HepG2 (cell line): ENCODE data around the gene COPS7A.

ENCODE experiments used
- CCAR2 ChIP-seq: fragments of 200-400 bp; formaldehyde crosslinking; optimal IDR thresholded peaks from 2 replicates; pipeline ENCODE3; 2018; ENCODE audit warnings: low read depth, mild to moderate bottlenecking, low read length, moderate library complexity
- GABPA ChIP-seq, 2 experiments: IDR thresholded peaks; 2 replicates each; pipeline ENCODE4 v1.6.1; 2011 to 2016; ENCODE audit warnings: low read depth in 2 of 2, low read length in 1 of 2, missing biosample characterization in 1 of 2, missing genetic modification characterization in 1 of 2
- KDM1A ChIP-seq: IDR thresholded peaks from 2 replicates; pipeline ENCODE4 v1.6.1; 2016; ENCODE audit warnings: missing compliant biosample characterization
- KDM6A ChIP-seq: IDR thresholded peaks from 2 replicates; pipeline ENCODE4 v1.6.1; 2016; ENCODE audit warnings: low read depth
- MAFK ChIP-seq, 2 experiments: IDR thresholded peaks in 1 of 2; conservative IDR thresholded peaks in 1 of 2; 2 replicates each; pipeline ENCODE4 v1.6.1; 2011; ENCODE audit warnings: improper control_type of control experiment in 2 of 2, low read length in 2 of 2
- NFYB ChIP-seq: sonication (generic); formaldehyde crosslinking; IDR thresholded peaks from 2 replicates; pipeline ENCODE4 v1.4.0; 2020; ENCODE audit warnings: missing genetic modification reagents
- POLR2AphosphoS5 ChIP-seq: IDR thresholded peaks from 2 replicates; pipeline ENCODE4 v1.6.1; 2012; ENCODE audit warnings: low read depth, low read length
- SP2 ChIP-seq: sonication (generic); formaldehyde crosslinking; IDR thresholded peaks from 2 replicates; pipeline ENCODE4 v1.5.1; 2020; ENCODE audit warnings: mild to moderate bottlenecking, missing genetic modification reagents
- SRF ChIP-seq: IDR thresholded peaks from 2 replicates; pipeline ENCODE4 v1.6.1; 2011; ENCODE audit warnings: mild to moderate bottlenecking, low read depth, low read length, moderate library complexity
- ZNF264 ChIP-seq: sonication (generic); formaldehyde crosslinking; IDR thresholded peaks from 2 replicates; pipeline ENCODE4 v1.4.0; 2020; ENCODE audit warnings: missing genetic modification reagents
- ZNF510 ChIP-seq: sonication (generic); formaldehyde crosslinking; IDR thresholded peaks from 2 replicates; pipeline ENCODE4 v1.4.0; 2020; ENCODE audit warnings: low read depth, mild to moderate bottlenecking, missing genetic modification reagents
- ZNF564 ChIP-seq: sonication (generic); formaldehyde crosslinking; IDR thresholded peaks from 2 replicates; pipeline ENCODE4 v1.8.1; 2023; ENCODE audit warnings: mild to moderate bottlenecking, missing genetic modification reagents
- TF ChIP-seq, protein P1 (sequence below): sonication (generic); formaldehyde crosslinking; IDR thresholded peaks from 2 replicates; pipeline ENCODE4 v1.5.0; 2020; ENCODE audit warnings: mild to moderate bottlenecking, missing genetic modification reagents, moderate library complexity

DNA sequence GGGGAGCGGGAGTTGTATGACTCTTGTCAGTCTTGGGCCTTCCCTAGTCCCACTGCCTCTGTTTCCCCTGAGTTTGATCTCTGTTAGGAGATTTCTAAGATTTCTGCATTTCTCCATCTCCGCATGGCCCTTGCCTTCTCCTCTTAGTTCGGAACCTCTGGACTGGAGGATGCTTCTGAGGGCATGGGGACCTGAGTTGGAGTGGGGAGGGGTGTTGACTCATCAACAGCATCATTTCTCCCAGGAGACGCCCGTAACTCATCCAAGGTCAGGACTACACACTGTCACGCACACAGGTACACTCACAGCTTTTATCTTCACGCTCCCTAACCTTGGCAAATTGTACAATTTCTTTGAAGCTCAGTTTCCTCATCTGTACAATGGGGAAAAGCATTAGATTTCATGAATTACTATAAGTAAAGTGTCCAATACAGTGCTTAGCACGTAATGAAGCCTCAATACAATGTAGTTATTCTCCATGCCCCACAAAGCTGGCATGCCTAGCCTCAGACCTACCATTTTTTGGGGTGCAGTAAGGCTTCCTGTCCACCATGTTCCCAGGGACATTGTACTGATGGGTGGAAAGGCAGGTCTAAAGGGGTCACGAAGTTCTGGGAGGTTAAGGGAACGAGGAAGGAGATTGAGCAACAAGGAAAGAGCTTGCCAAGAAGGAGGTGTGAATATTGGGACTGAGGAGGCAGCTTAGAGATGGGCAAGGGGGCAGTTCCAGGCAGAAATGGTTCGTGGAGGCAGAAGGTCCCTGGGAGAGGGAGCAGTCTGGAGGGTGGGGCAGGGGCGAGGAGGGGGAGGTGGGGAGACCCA is 47.9 kb downstream of the COPS7A start:
- TF ChIP-seq ZNF510 (CRISPR knock-in tag): no peak
- no peak for TF ChIP-seq KDM1A (CRISPR knock-in tag)
- TF ChIP-seq ZNF564 (CRISPR knock-in tag): no peak
- TF ChIP-seq SP2 (CRISPR knock-in tag): no peak
- TF ChIP-seq, protein P1, sequence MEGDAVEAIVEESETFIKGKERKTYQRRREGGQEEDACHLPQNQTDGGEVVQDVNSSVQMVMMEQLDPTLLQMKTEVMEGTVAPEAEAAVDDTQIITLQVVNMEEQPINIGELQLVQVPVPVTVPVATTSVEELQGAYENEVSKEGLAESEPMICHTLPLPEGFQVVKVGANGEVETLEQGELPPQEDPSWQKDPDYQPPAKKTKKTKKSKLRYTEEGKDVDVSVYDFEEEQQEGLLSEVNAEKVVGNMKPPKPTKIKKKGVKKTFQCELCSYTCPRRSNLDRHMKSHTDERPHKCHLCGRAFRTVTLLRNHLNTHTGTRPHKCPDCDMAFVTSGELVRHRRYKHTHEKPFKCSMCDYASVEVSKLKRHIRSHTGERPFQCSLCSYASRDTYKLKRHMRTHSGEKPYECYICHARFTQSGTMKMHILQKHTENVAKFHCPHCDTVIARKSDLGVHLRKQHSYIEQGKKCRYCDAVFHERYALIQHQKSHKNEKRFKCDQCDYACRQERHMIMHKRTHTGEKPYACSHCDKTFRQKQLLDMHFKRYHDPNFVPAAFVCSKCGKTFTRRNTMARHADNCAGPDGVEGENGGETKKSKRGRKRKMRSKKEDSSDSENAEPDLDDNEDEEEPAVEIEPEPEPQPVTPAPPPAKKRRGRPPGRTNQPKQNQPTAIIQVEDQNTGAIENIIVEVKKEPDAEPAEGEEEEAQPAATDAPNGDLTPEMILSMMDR: no peak
- TF ChIP-seq NFYB (CRISPR knock-in tag): no peak
- TF ChIP-seq CCAR2: no peak
- TF ChIP-seq POLR2AphosphoS5: peak; percentile 22; the same call in 1 of the 2 replicates
- TF ChIP-seq ZNF264 (CRISPR knock-in tag): no peak
- TF ChIP-seq GABPA (IDR thresholded peaks at IDR 0.05; ENCODE audit: low read depth, low read length): no peak
- TF ChIP-seq GABPA (CRISPR knock-in tag; IDR thresholded peaks at IDR 0.05; ENCODE audit: low read depth): no peak
- no peak for TF ChIP-seq KDM6A (CRISPR knock-in tag)
- no peak for TF ChIP-seq SRF
- TF ChIP-seq MAFK (conservative IDR thresholded peaks at IDR 0.05 in 1 of 2, IDR thresholded peaks at IDR 0.05 in 1 of 2; ENCODE audit: low read length in 2 of 2): no peak
